ENCODE measurements around the gene ZNF175. TPM values are rescaled to one million over a fixed set of nuclear protein-coding genes. Genes with fewer than 3 reads are reported as not detected.
A peak's percentile ranks its signal among the peaks of the same experiment; 100 is the strongest.

ZNF175 gene
- total RNA-seq, 4 donors from 2014 or later: 11.9 to 27.2 (median 16.0) TPM

DNA sequence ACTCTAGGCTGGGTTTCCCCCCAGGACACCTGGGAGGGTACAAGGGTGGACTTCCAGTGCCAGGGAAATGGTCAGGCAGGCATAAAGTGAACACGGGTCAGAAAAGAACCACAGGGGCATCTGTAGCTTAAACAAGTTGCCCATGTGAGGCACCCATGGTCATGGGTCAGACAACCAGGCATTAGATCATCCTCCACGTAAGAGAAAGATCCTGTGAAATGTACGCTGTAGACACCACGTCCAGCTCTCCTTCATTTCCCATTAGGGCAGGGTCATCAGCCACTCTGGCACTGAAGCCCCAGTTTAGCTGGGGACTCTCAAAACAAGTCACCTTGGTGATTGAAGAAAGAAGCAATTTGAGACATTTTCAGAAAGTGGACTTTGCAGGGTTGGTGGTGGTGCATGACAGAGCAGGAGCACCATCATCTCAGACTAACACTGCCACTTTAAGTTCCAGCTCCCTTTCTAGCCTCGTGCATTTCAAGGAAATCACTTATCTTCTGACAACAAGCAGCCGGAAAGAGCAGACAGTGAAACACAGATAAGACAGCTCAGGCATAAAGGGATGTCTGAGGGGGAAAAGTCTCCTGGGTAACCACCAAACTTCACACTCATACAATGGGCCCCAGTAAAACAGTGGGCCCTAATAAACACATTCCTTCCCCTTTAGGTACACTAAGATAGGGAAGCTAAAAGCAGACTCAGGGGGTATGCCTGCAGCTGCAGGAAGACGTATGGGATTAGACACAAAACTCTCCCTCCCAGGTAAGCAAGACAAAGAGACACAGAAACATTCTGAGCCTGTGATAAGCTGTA is 23.5 kb upstream of the ZNF175 start:
- Histone ChIP-seq H3K4me3 (no peak overlapping the region), H3K36me3 (no peaks in the 10 kb centered on the region), H3K27ac (peak overlapping the region in 1 of 4 donors; percentile 81), H3K9me3 (no peaks in the 10 kb centered on the region), H3K27me3 (no peaks in the 10 kb centered on the region), H3K4me1 (peaks cover 0 to 14% (median 0%) of the 10 kb centered on the region in 4 donors)
- TF ChIP-seq POLR2A (IDR thresholded peaks at IDR 0.05): no peak
- TF ChIP-seq, protein P1, sequence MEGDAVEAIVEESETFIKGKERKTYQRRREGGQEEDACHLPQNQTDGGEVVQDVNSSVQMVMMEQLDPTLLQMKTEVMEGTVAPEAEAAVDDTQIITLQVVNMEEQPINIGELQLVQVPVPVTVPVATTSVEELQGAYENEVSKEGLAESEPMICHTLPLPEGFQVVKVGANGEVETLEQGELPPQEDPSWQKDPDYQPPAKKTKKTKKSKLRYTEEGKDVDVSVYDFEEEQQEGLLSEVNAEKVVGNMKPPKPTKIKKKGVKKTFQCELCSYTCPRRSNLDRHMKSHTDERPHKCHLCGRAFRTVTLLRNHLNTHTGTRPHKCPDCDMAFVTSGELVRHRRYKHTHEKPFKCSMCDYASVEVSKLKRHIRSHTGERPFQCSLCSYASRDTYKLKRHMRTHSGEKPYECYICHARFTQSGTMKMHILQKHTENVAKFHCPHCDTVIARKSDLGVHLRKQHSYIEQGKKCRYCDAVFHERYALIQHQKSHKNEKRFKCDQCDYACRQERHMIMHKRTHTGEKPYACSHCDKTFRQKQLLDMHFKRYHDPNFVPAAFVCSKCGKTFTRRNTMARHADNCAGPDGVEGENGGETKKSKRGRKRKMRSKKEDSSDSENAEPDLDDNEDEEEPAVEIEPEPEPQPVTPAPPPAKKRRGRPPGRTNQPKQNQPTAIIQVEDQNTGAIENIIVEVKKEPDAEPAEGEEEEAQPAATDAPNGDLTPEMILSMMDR (IDR thresholded peaks at IDR 0.05): no peak
- peak in 1 of 3 donors; percentile 7 for DNase-seq

DNA sequence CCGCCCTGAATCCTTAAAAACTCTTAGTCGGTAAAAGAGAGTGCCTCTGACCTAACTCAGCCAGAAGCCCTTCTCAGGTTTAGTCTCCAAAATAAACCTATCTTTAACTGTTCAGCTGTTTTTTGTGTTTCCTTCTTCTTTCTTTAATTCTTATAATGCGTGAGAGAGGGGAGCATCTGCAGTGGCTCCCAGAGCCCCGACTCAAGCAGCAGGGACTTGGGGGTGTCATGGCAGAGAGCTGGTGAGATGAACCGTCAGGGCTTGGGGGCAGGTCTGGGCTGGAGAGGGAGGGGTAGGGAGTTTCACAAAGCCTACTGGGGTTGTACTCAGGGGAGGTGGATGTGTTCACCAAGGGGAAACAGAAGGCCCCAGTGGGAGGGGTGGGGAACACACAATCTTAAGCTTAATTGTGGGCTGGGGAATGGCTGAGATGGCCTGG is 22.9 kb upstream of the ZNF175 start:
- H3K27ac ChIP-seq: peak overlapping the region in 2 of 4 donors; percentile 27 to 81
- TF ChIP-seq, protein P1 (IDR thresholded peaks at IDR 0.05): no peak
- TF ChIP-seq POLR2A (IDR thresholded peaks at IDR 0.05): no peak
- H3K27me3 ChIP-seq: no peaks in the 10 kb centered on the region
- peak in 1 of 3 donors; percentile 34 for DNase-seq
- no peaks in the 10 kb centered on the region for H3K9me3 ChIP-seq
- no peaks in the 10 kb centered on the region for H3K36me3 ChIP-seq
- H3K4me1 ChIP-seq: peaks cover 0 to 14% (median 0%) of the 10 kb centered on the region in 4 donors
- H3K4me3 ChIP-seq: no peak overlapping the region

DNA sequence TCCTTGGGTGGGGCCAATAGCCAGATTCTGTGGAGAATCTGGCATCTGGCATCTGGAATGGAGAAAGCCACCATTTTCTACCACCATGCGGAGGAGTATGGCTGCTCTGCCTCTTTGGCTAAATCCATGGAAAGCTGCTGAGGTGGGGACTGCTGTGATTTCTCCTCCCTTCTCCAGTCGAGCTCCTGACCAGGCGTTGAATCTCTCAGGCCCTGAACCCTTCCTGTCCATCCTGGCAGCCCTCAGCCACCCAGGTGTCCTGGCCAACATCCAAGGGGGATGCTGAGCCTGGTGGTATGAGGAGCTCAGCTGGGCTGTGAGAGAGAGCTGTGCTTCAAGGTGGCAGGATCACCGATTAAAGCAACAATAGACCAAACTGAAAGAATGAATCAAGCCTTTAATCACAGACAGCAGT is 22.2 kb upstream of the ZNF175 start:
- TF ChIP-seq POLR2A (IDR thresholded peaks at IDR 0.05): no peak
- TF ChIP-seq, protein P1 (IDR thresholded peaks at IDR 0.05): no peak

DNA sequence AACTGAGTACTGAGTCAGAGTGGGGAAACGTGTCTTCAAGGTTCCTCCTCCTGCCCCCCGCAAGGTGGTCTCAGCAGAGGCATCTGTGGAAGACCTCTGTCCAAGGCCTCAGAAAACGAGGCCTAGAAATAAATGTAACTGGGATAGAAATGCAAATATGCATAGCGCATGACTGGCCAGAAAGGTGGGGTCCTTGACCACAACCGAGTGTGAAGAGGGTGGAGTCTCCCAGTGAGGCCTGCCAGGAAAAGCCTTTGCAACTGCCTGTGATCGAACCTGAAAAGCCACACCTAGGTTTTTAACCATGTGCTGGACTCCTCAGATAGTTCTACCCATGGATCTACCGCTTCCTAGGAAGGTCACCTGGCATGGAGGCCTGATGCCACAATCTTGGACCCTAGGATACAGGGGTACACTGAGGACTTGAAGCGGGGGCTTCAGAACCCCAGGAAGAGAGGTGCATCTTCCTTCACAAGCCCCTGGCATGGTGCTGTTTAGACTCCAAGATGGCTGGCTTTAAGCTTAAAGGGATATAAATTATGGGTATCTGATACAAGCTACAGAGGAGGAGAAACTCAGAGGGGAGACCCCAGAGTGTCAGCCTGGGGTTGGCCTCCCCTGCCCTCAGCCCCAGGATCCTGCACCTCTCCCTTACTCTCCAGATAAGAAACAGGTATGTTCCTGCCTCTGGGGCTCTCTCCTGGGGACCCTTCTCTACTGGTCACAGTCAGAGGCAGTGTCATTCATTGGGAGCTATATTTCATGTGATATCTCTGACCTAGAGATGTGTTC is 21.4 kb upstream of the ZNF175 start:
- Histone ChIP-seq H3K36me3 (no peaks in the 10 kb centered on the region), H3K27ac (peak overlapping the region in 2 of 4 donors; percentile 55 to 81), H3K4me1 (peaks cover 0 to 14% (median 0%) of the 10 kb centered on the region in 4 donors), H3K4me3 (peak overlapping the region in 2 of 4 donors; percentile 37 to 38), H3K27me3 (no peaks in the 10 kb centered on the region), H3K9me3 (no peaks in the 10 kb centered on the region)
- peak in 2 of 3 donors; percentile 1 to 66 for DNase-seq
- no peak for TF ChIP-seq POLR2A (IDR thresholded peaks at IDR 0.05)
- TF ChIP-seq, protein P1 (IDR thresholded peaks at IDR 0.05): no peak

More for the DNA sequence above, 22.2 kb upstream of the ZNF175 start:
- no peak overlapping the region for H3K4me3 ChIP-seq
- H3K27ac ChIP-seq: peak overlapping the region in 2 of 4 donors; percentile 43 to 81
- H3K4me1 ChIP-seq: peaks cover 0 to 14% (median 0%) of the 10 kb centered on the region in 4 donors
- no peaks in the 10 kb centered on the region for H3K36me3 ChIP-seq
- no peaks in the 10 kb centered on the region for H3K27me3 ChIP-seq
- peak in 1 of 3 donors; percentile 9 for DNase-seq
- H3K9me3 ChIP-seq: no peaks in the 10 kb centered on the region

DNA sequence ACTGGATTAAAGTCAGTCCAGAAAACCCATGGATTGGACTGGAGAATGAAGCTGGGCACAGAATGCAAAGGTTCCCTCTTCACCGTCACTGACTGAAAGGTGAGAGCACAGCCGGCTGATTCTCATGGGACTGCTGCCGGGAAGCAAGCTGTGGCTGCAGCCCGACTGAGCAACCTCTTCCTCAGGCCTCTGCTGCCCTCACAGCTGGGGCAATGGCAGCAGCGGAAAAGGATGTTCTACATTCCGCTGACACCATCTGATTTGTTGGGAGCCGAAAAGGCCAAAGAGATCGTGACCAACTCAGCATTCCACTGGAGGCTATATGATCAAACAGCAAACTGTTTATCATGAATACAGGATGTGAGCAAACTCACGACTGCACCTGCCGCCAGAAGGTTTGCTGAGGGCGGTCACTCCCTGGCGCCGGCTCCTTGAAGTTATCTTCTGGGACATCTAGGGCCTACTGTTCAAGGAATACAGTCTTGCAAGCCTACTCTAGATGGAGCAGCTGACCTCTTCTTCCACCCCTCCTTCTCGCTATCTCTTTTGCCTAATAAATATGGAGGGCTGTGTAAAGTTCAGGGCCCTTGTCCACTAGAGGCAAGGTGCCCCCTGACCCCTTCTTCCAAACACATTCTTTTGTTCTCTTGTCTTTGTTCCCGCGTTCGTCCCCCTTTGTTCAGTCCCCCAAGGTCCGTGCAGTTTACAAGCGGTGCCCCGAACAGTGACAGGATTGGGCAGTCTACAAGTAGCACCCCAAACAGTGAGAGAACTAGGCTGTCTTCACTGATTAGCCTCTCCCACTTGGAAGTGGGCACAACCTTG is 20.0 kb upstream of the ZNF175 start:
- Histone ChIP-seq H3K4me1 (peaks cover 0 to 14% (median 0%) of the 10 kb centered on the region in 4 donors), H3K9me3 (no peaks in the 10 kb centered on the region), H3K27ac (peak overlapping the region in 2 of 4 donors; percentile 55 to 81), H3K4me3 (peak overlapping the region in 2 of 4 donors; percentile 37 to 38), H3K36me3 (no peaks in the 10 kb centered on the region), H3K27me3 (no peaks in the 10 kb centered on the region)
- peak in 1 of 3 donors; percentile 48 for DNase-seq
- TF ChIP-seq, protein P1 (IDR thresholded peaks at IDR 0.05): no peak
- no peak for TF ChIP-seq POLR2A (IDR thresholded peaks at IDR 0.05)
